GM19438 (cell line): ENCODE measurements around the gene RERE.

Experiments
- ATAC-seq: cut with Tn5 transposase; IDR thresholded peaks from one replicate; pipeline ENCODE4 v1.9.1; 2021; ENCODE audit warnings: low read depth; ENCODE audit not compliant: unreplicated experiment

Gene RERE

GRCh38 chr1:8674481-8674880, 143.0 kb downstream of the RERE start:
- ATAC-seq: no peak

DNA sequence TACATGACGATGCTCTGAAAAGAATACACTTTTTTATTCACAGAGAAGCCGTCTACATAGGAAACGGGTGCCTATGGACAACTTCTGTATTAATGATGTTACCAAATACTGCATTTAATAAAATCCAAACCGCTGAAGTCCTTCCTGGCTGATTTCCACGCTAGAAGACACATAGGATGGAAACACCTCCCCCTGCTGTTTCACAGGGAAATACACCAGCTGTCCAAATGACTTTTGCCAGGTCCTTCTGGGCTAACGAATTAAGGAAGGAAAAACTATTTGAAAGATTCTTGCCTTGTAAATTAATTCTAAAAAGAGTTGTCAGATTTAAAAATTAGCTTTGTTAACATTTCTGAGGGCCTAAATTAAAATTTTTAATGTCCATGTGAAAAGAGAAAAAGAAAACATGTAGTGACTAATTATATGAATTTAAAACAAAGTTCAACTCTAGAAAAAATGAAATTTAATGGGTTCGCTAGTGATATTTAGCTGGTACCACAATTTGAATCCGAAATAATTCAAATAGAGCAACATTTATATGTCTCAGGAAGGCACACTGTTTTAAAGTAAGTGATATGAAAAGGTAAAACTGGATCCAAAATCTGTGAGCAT, 146.0 kb downstream of the RERE start:
- no peak for ATAC-seq

DNA sequence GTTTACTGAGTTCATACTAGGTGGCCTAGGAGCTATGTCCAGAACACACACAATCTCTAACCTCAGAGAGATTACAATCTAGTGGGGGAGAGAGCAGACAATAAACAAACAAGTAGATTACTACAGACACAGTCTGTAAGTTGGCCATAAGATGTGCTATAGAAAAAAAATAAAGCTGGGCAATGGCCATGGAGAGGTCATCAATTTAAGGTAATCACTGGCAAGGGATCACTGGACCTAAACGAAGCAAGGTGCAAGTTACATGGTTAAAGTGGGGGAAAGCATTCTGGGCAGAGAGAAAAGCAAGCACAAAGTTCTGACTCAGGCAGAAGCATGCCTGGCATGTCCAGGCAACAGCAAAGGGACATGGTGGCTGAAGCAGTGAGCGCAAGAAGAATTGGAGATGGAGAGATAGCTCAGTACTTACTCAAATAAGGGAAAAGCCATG, 147.0 kb downstream of the RERE start:
- no peak for ATAC-seq

DNA sequence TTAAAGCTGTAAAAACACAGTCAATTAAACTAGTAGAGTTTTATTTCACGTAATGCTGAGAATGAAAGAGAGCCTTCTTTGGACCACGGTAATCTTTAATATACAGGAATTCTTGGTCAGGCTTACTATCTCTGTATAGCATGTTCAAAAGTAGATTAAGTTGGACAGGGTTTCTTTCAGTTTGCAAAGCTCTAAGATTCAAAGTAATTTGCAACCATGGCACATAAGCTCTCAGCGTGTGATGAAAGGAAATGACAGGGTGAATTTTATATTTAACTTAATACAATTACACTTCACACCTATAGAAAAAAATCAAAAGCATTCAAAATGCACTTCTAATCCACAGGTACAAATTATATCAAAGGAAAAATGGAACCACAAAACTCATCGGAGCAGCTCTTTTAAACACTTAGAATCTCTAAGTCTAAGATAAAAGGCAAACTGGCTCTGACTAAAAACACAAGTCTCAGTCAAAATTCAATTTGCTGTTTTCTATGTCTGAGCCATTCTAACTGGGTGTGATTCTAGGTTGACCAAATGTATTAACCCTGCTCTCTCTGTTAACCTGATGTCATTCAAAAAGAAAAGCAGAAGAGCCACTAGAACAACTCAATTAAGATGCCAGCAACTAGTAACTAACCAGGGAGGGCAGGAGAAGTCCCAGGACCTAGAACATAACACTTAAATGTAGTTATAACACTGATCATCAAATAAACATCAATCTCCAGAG, 147.7 kb downstream of the RERE start:
- ATAC-seq: no peak

DNA sequence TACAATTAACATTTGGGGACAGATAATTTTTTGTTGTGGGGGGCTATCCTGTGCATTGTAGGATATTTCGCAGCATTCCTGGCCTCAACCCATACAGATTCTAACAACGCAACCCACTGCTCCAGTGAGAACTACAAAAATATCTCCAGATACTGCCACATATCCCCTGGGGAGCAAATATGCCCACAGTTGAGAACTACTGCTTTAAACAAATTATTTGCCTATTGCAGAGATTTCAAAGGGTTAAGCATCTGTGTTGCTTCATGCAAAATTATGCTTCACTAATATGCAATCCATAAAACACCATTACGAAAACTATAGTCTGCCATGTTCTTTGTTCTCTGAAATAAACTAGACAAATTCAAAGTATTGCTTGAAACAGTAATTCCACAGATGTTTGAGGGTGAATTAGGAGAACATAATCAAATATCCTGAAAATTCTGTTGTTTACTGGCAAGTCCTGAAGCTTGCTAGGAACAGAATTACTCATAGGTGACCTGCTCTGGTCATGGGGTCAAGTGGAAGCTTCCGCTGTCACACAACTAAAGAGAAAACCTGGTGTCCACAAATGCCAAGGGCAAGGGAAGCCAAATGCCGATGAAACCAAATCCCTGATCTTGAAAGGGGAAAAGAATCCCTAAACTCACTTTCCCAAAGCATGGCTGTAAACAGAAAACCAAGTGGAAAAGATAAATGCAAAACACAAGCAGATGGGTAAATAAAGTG, 149.4 kb downstream of the RERE start:
- no peak for ATAC-seq

DNA sequence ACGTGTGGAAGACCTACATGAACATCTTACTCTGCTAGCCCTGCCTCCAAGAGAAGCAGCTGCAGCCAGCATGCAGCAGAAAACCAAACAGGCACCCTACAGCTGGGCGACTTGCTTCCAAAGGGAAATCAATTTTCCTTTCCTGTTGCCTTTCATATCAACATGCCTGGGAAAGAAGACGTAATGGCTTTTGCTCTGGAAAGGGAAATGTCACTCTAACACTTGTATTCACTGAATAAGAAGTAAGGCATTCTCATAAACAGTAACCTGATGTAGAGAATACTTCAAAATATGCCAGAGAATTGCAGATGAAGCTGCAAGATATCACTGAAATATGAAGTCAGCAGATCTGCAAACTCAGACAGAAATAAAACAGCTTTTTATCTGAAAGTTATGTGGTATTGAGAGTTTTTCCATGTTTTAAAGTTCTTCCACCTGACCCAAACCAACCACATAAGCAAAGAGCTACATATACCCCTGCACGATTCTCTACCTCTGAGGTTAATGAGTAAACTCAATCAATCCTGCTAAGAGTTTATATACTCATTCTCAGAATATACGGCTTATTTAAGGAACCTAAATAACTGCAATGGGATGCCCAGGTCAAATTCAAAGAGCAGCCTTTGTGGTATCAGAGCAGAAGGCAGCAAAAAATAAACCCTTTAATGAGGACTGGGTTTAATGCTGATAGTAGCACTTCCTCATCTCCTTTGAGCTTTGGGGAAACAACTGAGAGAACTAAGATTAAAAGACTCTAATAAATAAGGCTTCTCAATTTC, 150.9 kb downstream of the RERE start:
- ATAC-seq: no peak

DNA sequence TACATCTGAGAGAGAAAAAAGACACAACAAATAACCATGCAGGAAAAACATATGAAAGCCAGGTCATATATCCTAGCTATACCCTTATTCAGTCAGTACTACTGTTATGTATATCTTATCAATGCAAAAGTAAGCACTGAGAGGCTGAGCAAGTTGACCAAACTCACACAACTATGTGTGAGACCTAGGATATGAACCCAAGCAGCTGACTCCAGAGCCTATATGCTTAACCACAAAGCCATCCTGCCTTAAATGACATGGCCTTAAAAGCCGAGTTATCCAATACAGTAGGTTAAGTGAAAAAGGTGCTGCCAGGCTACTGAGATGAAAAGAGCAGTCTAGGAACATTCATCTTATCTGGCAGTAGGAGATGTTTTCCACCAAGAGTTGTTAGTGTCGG, 151.6 kb downstream of the RERE start:
- no peak for ATAC-seq

GRCh38 chr1:8664887-8665286, 152.6 kb downstream of the RERE start:
- ATAC-seq: no peak

GRCh38 chr1:8663915-8664329, 153.5 kb downstream of the RERE start:
- no peak for ATAC-seq

- no peak for ATAC-seq
Measured at GRCh38 chr1:8663090-8663802, 154.2 kb downstream of the RERE start.

DNA sequence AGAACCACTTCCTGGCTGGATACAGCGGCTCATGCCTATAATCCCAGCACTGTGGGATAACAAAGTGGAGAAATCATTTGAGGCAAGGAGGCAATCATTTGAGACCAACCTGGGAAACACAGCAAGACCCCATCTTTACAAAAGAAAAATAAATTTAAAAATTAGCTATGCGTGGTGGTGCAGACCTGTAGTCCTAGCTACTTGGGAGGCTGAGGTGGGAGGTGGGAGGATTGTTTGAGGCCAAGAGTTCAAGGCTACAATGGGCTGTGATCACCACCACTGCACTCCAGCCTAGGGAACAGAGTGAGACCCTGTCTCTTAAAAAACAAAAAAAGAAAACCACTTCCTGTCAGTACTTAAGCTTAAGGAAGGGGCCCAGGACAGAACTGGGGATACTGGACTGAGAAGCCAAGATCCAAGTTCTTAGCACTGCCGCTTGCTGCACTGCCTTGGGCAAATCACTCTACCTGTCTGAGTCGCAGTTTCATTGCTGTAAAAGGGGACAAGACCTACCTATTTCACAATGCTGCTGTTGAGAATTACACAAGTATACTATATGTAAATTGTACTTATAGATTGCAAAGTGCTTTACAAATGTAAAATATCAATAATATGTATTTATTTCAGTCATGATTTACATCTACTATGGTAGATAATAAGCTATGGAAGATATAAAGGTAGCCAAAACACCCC, 154.9 kb downstream of the RERE start:
- ATAC-seq: no peak

- ATAC-seq: no peak
Measured at GRCh38 chr1:8661185-8662110, 156.0 kb downstream of the RERE start.

DNA sequence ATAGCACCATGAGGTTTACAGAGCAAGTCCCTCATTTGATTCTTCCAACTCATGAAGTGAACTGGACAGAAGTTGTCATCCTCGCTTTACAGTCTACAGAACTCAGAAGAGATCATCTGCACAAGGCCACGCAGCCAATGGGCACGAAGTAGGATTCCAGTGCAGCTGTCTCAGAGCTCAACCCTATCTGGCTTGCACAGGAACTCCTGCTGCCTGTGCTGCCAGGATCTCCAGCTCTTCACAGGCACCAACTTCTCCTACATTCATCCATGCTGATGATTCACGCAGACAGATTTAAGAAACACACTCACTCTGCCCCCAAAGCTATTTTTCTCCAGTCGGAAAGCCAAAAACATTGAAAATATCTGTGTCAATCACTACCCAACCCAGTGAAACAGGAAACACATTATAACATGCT, 157.0 kb downstream of the RERE start:
- no peak for ATAC-seq

DNA sequence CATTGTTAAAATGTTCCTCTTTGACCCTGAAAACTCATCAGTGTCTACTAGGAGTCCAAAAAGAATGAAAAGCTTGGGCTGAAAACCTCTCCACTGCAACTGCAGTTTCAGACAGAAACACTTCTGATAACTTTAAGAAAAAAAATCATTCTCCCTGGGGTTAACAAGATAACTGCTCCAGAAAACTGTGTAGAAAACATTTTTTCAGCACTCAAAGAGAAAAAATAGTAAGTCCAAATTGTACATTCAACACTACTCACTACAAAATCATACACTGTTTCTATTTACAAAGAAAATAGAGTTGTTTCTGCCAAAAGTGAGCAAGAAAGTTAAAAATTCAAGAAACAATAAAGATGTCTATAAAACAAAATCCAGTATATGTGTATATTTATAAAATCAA, 157.8 kb downstream of the RERE start:
- no peak for ATAC-seq

DNA sequence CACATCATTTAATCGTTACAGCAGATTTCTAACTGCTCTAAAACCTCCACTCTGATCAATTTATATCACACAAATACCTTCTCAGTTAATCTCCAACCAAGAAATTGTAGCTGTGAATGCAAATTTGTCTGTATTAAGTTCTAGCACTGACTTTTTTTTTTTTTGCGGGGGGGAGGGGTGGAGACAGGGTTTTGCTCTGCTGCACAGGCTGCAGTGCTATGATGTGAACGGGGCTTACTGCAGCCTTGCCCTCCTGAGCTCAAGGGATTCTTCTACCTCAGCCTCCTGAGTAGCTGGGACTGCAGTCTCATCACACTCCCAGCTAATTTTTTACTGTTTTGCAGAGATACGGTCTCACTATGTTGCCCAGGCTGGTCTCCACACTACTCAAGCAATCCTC, 163.6 kb downstream of the RERE start:
- no peak for ATAC-seq

DNA sequence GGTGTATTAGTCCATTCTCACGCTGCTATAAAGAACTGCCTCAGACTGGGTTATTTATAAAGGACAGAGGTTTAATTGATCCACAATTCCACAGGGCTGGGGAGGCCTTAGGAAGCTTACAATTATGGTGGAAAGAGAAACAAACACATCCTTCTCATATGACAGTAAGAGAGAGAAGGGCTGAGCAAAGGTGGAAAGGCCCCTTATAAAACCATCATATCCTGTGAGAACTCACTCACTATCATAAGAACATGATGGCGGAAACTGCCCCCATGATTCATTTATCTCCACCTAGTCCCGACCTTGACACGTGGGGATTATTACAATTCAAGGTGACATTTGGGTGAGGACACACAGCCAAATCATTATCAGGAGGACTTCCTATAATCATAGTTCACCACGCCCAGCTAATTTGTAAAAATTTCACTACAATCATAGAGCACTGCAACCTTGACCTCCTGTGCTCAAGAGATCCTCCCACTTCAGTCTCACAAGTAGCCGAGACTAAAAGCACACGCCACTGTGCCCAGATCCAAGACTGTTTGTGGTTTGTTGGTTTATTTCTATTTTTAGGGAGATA, 164.9 kb downstream of the RERE start:
- no peak for ATAC-seq

- no peak for ATAC-seq
Measured at GRCh38 chr1:8651962-8652361, 165.5 kb downstream of the RERE start.

DNA sequence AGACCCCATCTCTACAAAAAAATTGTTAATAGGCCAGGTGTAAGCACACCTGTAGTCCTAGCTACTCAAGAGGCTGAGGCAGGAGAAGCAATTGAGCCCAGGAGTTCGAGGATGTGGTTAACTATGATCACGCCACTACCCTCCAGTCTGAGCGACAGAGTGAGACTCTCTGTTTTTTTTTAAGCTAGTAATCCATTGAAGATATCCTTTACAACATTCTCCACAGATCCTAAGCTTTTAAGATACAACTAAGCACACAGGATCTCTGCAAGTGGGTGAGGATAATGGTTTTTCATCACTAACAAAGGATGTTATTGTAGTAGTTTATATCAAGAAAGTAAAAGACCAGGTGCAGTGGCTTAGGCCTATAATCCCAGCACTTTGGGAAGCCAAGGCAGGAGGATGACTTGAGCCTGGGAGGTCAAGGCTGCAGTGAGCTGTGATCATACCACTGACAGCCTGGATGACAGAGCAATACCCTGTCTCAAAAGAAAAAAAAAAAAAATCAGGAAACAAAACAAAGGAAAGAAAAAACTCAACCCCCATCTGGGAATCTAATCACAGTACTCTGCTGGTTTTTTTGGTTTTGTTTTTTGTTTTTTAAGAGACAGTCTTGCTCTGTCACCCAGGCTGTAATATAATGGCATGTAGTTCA, 166.1 kb downstream of the RERE start:
- no peak for ATAC-seq
